ENCODE data around the gene ADAM12.

GRCh38 chr10:126422567-126422966 is 34.3 kb upstream of the ADAM12 start:
- TF ChIP-seq CTCF (IDR thresholded peaks at IDR 0.05) = no peak
- no peak for TF ChIP-seq YY1 (IDR thresholded peaks at IDR 0.05; ENCODE audit: low read depth)
- TF ChIP-seq TAF1 (IDR thresholded peaks at IDR 0.05; ENCODE audit: borderline replicate concordance, low read depth, low read length) = no peak
- no peak for TF ChIP-seq MXI1 (IDR thresholded peaks at IDR 0.05; ENCODE audit: low read depth, low read length)
- no peak for TF ChIP-seq ELF1 (IDR thresholded peaks at IDR 0.05)
- TF ChIP-seq FOXJ3 (CRISPR knock-in tag; IDR thresholded peaks at IDR 0.05) = no peak
- no peak for TF ChIP-seq EZH2phosphoT487 (IDR thresholded peaks at IDR 0.05; ENCODE audit: borderline replicate concordance, low read depth)
- TF ChIP-seq RAD21 (IDR thresholded peaks at IDR 0.05; ENCODE audit: low read length) = no peak
- no peak for TF ChIP-seq GABPA (IDR thresholded peaks at IDR 0.05; ENCODE audit: low read depth)
- TF ChIP-seq POLR2AphosphoS5 (IDR thresholded peaks at IDR 0.05; ENCODE audit: low read depth, low read length) = no peak
- no peak for TF ChIP-seq EP300 (IDR thresholded peaks at IDR 0.05; ENCODE audit: borderline replicate concordance in 1 of 2, low read depth in 1 of 2, low read length in 1 of 2)
- TF ChIP-seq, protein P1, sequence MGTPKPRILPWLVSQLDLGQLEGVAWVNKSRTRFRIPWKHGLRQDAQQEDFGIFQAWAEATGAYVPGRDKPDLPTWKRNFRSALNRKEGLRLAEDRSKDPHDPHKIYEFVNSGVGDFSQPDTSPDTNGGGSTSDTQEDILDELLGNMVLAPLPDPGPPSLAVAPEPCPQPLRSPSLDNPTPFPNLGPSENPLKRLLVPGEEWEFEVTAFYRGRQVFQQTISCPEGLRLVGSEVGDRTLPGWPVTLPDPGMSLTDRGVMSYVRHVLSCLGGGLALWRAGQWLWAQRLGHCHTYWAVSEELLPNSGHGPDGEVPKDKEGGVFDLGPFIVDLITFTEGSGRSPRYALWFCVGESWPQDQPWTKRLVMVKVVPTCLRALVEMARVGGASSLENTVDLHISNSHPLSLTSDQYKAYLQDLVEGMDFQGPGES (IDR thresholded peaks at IDR 0.05; ENCODE audit: low read depth, low read length) = no peak

All from SK-N-SH (cell line).